Right forelimb (tissue), 1 donor: ENCODE measurements around the gene SYNM.
"Not testable (repeated sequence)": the region's sequence is repeated elsewhere in the genome, so short reads cannot be mapped to it uniquely, and the experiment has no call there.

Source experiments
- DNase-seq: peaks from one replicate; pipeline ENCODE4 v3.0.0-alpha.2; 2018

Gene SYNM

GRCh38 chr15:99104788-99105513 is at the start of gene SYNM:
Gene SYNM (plus strand): TSS chr15:99105080. CDS start chr15:99105200, 120 bp downstream.
- DNase-seq, result peak; percentile 85

- DNase-seq, result no peak
These were observed 49.2 kb upstream of the SYNM start for GRCh38 chr15:99055555-99056134.

GRCh38 chr15:99057020-99057419 is 47.9 kb upstream of the SYNM start:
- no peak for DNase-seq

GRCh38 chr15:99057697-99058420 is 47.0 kb upstream of the SYNM start:
- no peak for DNase-seq

- no peak for DNase-seq
These were observed 46.4 kb upstream of the SYNM start for GRCh38 chr15:99058421-99058870.

- peak; percentile 89 for DNase-seq
These were observed 45.6 kb upstream of the SYNM start for GRCh38 chr15:99059010-99059981.

- DNase-seq, result not testable (repeated sequence)
These were observed 44.7 kb upstream of the SYNM start for GRCh38 chr15:99060186-99060585.

- DNase-seq, result no peak
These were observed 42.7 kb upstream of the SYNM start for GRCh38 chr15:99062226-99062625.

- DNase-seq, result no peak
These were observed 36.7 kb upstream of the SYNM start for GRCh38 chr15:99068186-99068585.

GRCh38 chr15:99070208-99070607 is 34.7 kb upstream of the SYNM start:
- no peak for DNase-seq

GRCh38 chr15:99071091-99071680 is 33.7 kb upstream of the SYNM start:
- no peak for DNase-seq

GRCh38 chr15:99073008-99073717 is 31.7 kb upstream of the SYNM start:
- no peak for DNase-seq

GRCh38 chr15:99074446-99074845 is 30.4 kb upstream of the SYNM start:
- DNase-seq, result no peak

- DNase-seq, result not testable (repeated sequence)
These were observed 29.7 kb upstream of the SYNM start for GRCh38 chr15:99075059-99075652.

GRCh38 chr15:99076109-99076508 is 28.8 kb upstream of the SYNM start:
- no peak for DNase-seq

GRCh38 chr15:99076555-99077308 is 28.1 kb upstream of the SYNM start:
- peak; percentile 77 for DNase-seq

- DNase-seq, result no peak
These were observed 22.1 kb upstream of the SYNM start for GRCh38 chr15:99082798-99083197.

GRCh38 chr15:99084965-99085364 is 19.9 kb upstream of the SYNM start:
- DNase-seq, result no peak

GRCh38 chr15:99085413-99086326 is 19.2 kb upstream of the SYNM start:
- no peak for DNase-seq
